HT1080 (cell line): ENCODE results near the gene VASN. TPM values are rescaled to one million over a fixed set of nuclear protein-coding genes. Genes with fewer than 3 reads are reported as not detected.

Source experiments
- DNase-seq: peaks from one replicate; pipeline ENCODE4 v3.0.0-alpha.2; 2015; ENCODE audit warnings: low read depth
- total RNA-seq: library from RNA; depleted of rRNA; stranded (reverse); fragments of >200 nt; shearing (Covaris generic); gene quantifications from 2 replicates; pipeline ENCODE4 v1.2.3, GENCODE V29; 2014

VASN gene
- total RNA-seq, 1 experiment from 2014 or later = 3.4 TPM

- DNase-seq = no peak
Measured at GRCh38 chr16:4351880-4352279, 19.8 kb upstream of the VASN start.

GRCh38 chr16:4352843-4353242 lies 18.8 kb upstream of the VASN start:
- no peak for DNase-seq

- DNase-seq = no peak
Measured at GRCh38 chr16:4353675-4354074, 18.0 kb upstream of the VASN start.

GRCh38 chr16:4354512-4355409 lies 16.9 kb upstream of the VASN start:
- DNase-seq = no peak

- no peak for DNase-seq
Measured at GRCh38 chr16:4356820-4357219, 14.8 kb upstream of the VASN start.

- no peak for DNase-seq
Measured at GRCh38 chr16:4358236-4358635, 13.4 kb upstream of the VASN start.

GRCh38 chr16:4358831-4359561 lies 12.7 kb upstream of the VASN start:
- DNase-seq = no peak

GRCh38 chr16:4359914-4360313 lies 11.7 kb upstream of the VASN start:
- no peak for DNase-seq

- no peak for DNase-seq
Measured at GRCh38 chr16:4360538-4361021, 11.1 kb upstream of the VASN start.

- DNase-seq = no peak
Measured at GRCh38 chr16:4361033-4361943, 10.4 kb upstream of the VASN start.

GRCh38 chr16:4361944-4362311 lies 9.7 kb upstream of the VASN start:
- DNase-seq = no peak

GRCh38 chr16:4362476-4363135 lies 9.0 kb upstream of the VASN start:
- no peak for DNase-seq

GRCh38 chr16:4364196-4365013 lies 7.2 kb upstream of the VASN start:
- no peak for DNase-seq

- DNase-seq = no peak
Measured at GRCh38 chr16:4365014-4365406, 6.6 kb upstream of the VASN start.

GRCh38 chr16:4365615-4366014 lies 6.0 kb upstream of the VASN start:
- no peak for DNase-seq

- DNase-seq = no peak
Measured at GRCh38 chr16:4366016-4366415, 5.6 kb upstream of the VASN start.

- no peak for DNase-seq
Measured at GRCh38 chr16:4367393-4367856, 4.2 kb upstream of the VASN start.

GRCh38 chr16:4369007-4369733 lies 2.5 kb upstream of the VASN start:
- peak; percentile 67 for DNase-seq

GRCh38 chr16:4370151-4370550 lies 1.5 kb upstream of the VASN start:
- DNase-seq = no peak
